HL-60 (cell line): ENCODE measurements around the gene LOC101059915.
A peak's percentile ranks its signal among the peaks of the same experiment; 100 is the strongest.
"Not testable (repeated sequence)": the region's sequence is repeated elsewhere in the genome, so short reads cannot be mapped to it uniquely, and the experiment has no call there.

Experiments used
- DNase-seq, 2 experiments: peaks; one replicate each; pipeline ENCODE4 v3.0.0-alpha.2; 2010 to 2020; ENCODE audit warnings: low read depth in 1 of 2, low spot score in 1 of 2
- H3K27ac ChIP-seq: fragments of 250-450 bp; sonication (Bioruptor Pico); replicated peaks from 2 replicates; pipeline ENCODE4 v1.5.1; 2020; ENCODE audit warnings: mild to moderate bottlenecking, moderate library complexity
- H3K27me3 ChIP-seq: fragments of 250-450 bp; sonication (Bioruptor Pico); 2 replicates; pipeline ENCODE4 v1.5.1; 2021; ENCODE audit warnings: mild to moderate bottlenecking, moderate library complexity; ENCODE audit not compliant: insufficient read depth, poor library complexity, severe bottlenecking
- H3K4me3 ChIP-seq: replicated peaks from 2 replicates; pipeline ENCODE4 v1.5.1; 2011; ENCODE audit warnings: mild to moderate bottlenecking, control low read depth, low read length; ENCODE audit not compliant: insufficient read depth
- CTCF ChIP-seq: IDR thresholded peaks from one replicate; pipeline ENCODE4 v1.5.1; 2011; ENCODE audit warnings: low read length, control low read depth, inconsistent platforms; ENCODE audit not compliant: insufficient read depth
- GABPA ChIP-seq: IDR thresholded peaks from 2 replicates; pipeline ENCODE4 v1.6.1; 2012; ENCODE audit warnings: low read depth
- POLR2AphosphoS5 ChIP-seq: IDR thresholded peaks from 2 replicates; pipeline ENCODE4 v1.6.1; 2012; ENCODE audit warnings: low read depth
- REST ChIP-seq: IDR thresholded peaks from 2 replicates; pipeline ENCODE4 v1.6.1; 2012; ENCODE audit warnings: low read depth; ENCODE audit not compliant: insufficient replicate concordance
- SPI1 ChIP-seq: IDR thresholded peaks from 2 replicates; pipeline ENCODE4 v1.6.1; 2012; ENCODE audit warnings: low read depth, mild to moderate bottlenecking, borderline replicate concordance

LOC101059915 gene

GRCh38 chrX:71671043-71671780 is 3.9 kb downstream of the LOC101059915 start:
- peak in 1 of 2 experiments; percentile 18 for DNase-seq
- no peak overlapping the region for H3K27ac ChIP-seq
- H3K27me3 ChIP-seq, result no peaks in the 10 kb centered on the region
- H3K4me3 ChIP-seq, result no peak overlapping the region
- TF ChIP-seq REST, result no peak
- TF ChIP-seq CTCF, result no peak
- no peak for TF ChIP-seq POLR2AphosphoS5
- TF ChIP-seq SPI1, result no peak
- TF ChIP-seq GABPA, result no peak

- DNase-seq, result no peak
- H3K4me3 ChIP-seq, result no peak overlapping the region
- H3K27ac ChIP-seq, result no peak overlapping the region
- no peaks in the 10 kb centered on the region for H3K27me3 ChIP-seq
- TF ChIP-seq GABPA (no peak), POLR2AphosphoS5 (no peak), SPI1 (no peak), REST (no peak), CTCF (no peak)
Observed at GRCh38 chrX:71671938-71672337, 4.6 kb downstream of the LOC101059915 start.

GRCh38 chrX:71675636-71676035 is 8.3 kb downstream of the LOC101059915 start:
- DNase-seq, H3K27me3 ChIP-seq, H3K27ac ChIP-seq, H3K4me3 ChIP-seq: not testable (repeated sequence)

GRCh38 chrX:71676068-71676795 is 8.9 kb downstream of the LOC101059915 start:
- H3K4me3 ChIP-seq, DNase-seq, H3K27me3 ChIP-seq, H3K27ac ChIP-seq: not testable (repeated sequence)

- not testable (repeated sequence) for DNase-seq
Observed at GRCh38 chrX:71677195-71677594, 9.8 kb downstream of the LOC101059915 start.

More at GRCh38 chrX:71677195-71677594, 9.8 kb downstream of the LOC101059915 start:
- H3K4me3 ChIP-seq, H3K27ac ChIP-seq, H3K27me3 ChIP-seq: not testable (repeated sequence)
